Endothelial cell of umbilical vein (primary cell): ENCODE results near the gene EFNA5.

ENCODE experiments used
- EZH2 ChIP-seq: IDR thresholded peaks from 2 replicates; pipeline ENCODE4 v1.6.1; 2012; ENCODE audit warnings: borderline replicate concordance, low read depth, mild to moderate bottlenecking, moderate library complexity, low read length, inconsistent platforms; ENCODE audit not compliant: severe bottlenecking
- FOS ChIP-seq: IDR thresholded peaks from 2 replicates; pipeline ENCODE4 v1.6.1; 2011; ENCODE audit warnings: mild to moderate bottlenecking, low read length, moderate library complexity, borderline replicate concordance; ENCODE audit not compliant: insufficient read depth
- GATA2 ChIP-seq: IDR thresholded peaks from 2 replicates; pipeline ENCODE4 v1.7.0; 2011; ENCODE audit warnings: low read depth, mild to moderate bottlenecking, moderate library complexity, mixed read lengths, low read length; ENCODE audit not compliant: insufficient read length, insufficient read depth
- JUN ChIP-seq: IDR thresholded peaks from 2 replicates; pipeline ENCODE4 v1.6.1; 2011; ENCODE audit warnings: borderline replicate concordance, low read depth; ENCODE audit not compliant: insufficient read length, insufficient read depth
- MYC ChIP-seq: IDR thresholded peaks from one replicate; pipeline ENCODE4 v1.6.1; 2011; ENCODE audit warnings: mild to moderate bottlenecking, low read depth, low read length
- POLR2A ChIP-seq: IDR thresholded peaks from 2 replicates; pipeline ENCODE4 v1.6.1; 2012; ENCODE audit warnings: low read depth, mild to moderate bottlenecking, control low read depth, low read length
- POLR2AphosphoS5 ChIP-seq: IDR thresholded peaks from 2 replicates; pipeline ENCODE4 v1.6.1; 2012; ENCODE audit warnings: low read depth, mild to moderate bottlenecking, control low read depth, low read length, moderate library complexity; ENCODE audit not compliant: insufficient read depth
- TF ChIP-seq, protein P1 (sequence below), 2 donors: IDR thresholded peaks; 1 replicate in 1 of 2; 2 replicates in 1 of 2; pipeline ENCODE4 v1.5.1; 2011; ENCODE audit warnings: low read length in 2 of 2, mild to moderate bottlenecking in 2 of 2, moderate library complexity in 2 of 2, control low read depth in 1 of 2, inconsistent platforms in 1 of 2, low read depth in 1 of 2; ENCODE audit not compliant: insufficient read depth in 1 of 2; ENCODE audit errors: extremely low read depth in 1 of 2
- TF ChIP-seq, protein P2 (sequence below): IDR thresholded peaks from 2 replicates; pipeline ENCODE4 v1.6.1; 2011; ENCODE audit not compliant: insufficient read depth, insufficient read length

DNA sequence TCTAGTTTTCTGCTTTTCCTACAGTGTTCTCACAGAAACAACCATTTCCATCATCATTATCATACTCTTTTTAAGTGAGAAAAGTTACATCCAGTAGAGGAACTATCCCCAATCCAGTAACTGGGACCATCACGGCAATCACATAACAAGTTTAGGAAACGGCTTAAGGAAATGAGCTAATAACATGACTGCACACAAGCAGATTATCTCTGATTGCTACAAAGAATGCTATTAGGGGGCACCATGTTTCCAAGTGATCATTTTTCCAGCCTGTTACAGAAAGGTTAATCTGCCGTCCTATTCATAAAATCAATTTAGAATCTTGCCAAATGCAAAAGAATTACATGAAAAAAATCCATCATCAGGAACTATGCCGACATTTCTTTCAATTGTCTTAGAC, 94.6 kb downstream of the EFNA5 start:
- TF ChIP-seq, protein P1, sequence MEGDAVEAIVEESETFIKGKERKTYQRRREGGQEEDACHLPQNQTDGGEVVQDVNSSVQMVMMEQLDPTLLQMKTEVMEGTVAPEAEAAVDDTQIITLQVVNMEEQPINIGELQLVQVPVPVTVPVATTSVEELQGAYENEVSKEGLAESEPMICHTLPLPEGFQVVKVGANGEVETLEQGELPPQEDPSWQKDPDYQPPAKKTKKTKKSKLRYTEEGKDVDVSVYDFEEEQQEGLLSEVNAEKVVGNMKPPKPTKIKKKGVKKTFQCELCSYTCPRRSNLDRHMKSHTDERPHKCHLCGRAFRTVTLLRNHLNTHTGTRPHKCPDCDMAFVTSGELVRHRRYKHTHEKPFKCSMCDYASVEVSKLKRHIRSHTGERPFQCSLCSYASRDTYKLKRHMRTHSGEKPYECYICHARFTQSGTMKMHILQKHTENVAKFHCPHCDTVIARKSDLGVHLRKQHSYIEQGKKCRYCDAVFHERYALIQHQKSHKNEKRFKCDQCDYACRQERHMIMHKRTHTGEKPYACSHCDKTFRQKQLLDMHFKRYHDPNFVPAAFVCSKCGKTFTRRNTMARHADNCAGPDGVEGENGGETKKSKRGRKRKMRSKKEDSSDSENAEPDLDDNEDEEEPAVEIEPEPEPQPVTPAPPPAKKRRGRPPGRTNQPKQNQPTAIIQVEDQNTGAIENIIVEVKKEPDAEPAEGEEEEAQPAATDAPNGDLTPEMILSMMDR (IDR thresholded peaks at IDR 0.05; ENCODE audit: extremely low read depth in 1 of 2, insufficient read depth in 1 of 2, low read depth in 1 of 2, low read length in 2 of 2): no peak
- TF ChIP-seq JUN (peak; percentile 41), POLR2AphosphoS5 (no peak), FOS (no peak), POLR2A (no peak), EZH2 (no peak), GATA2 (peak; percentile 73), MYC (no peak)
- TF ChIP-seq, protein P2, sequence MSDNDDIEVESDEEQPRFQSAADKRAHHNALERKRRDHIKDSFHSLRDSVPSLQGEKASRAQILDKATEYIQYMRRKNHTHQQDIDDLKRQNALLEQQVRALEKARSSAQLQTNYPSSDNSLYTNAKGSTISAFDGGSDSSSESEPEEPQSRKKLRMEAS: no peak
